HUES48 (cell line): Measurements from ENCODE around the gene CTDSP2.
A peak's percentile ranks its signal among the peaks of the same experiment; 100 is the strongest.

Experiments
- H3K27ac ChIP-seq: one replicate; pipeline ENCODE4 v1.7.0; 2013; ENCODE audit warnings: low read depth, low read length, inconsistent platforms
- H3K27me3 ChIP-seq: 2 replicates; pipeline ENCODE4 v1.6.1; 2013; ENCODE audit warnings: mild to moderate bottlenecking, low read length; ENCODE audit not compliant: control insufficient read depth, insufficient read depth
- H3K36me3 ChIP-seq: 2 replicates; pipeline ENCODE4 v1.6.1; 2013; ENCODE audit warnings: low read length; ENCODE audit not compliant: control insufficient read depth, insufficient read depth
- H3K4me1 ChIP-seq: 2 replicates; pipeline ENCODE4 v1.6.1; 2013; ENCODE audit warnings: mild to moderate bottlenecking, low read length; ENCODE audit not compliant: control insufficient read depth, insufficient read depth
- H3K4me3 ChIP-seq: 2 replicates; pipeline ENCODE4 v1.5.1; 2013; ENCODE audit warnings: mild to moderate bottlenecking, low read depth, low read length
- H3K9ac ChIP-seq: 2 replicates; pipeline ENCODE4 v1.6.1; 2013; ENCODE audit warnings: mild to moderate bottlenecking, low read depth, low read length, moderate library complexity
- H3K9me3 ChIP-seq: 2 replicates; pipeline ENCODE4 v1.6.1; 2013; ENCODE audit warnings: low read length; ENCODE audit not compliant: control insufficient read depth, insufficient read depth

Gene CTDSP2

DNA sequence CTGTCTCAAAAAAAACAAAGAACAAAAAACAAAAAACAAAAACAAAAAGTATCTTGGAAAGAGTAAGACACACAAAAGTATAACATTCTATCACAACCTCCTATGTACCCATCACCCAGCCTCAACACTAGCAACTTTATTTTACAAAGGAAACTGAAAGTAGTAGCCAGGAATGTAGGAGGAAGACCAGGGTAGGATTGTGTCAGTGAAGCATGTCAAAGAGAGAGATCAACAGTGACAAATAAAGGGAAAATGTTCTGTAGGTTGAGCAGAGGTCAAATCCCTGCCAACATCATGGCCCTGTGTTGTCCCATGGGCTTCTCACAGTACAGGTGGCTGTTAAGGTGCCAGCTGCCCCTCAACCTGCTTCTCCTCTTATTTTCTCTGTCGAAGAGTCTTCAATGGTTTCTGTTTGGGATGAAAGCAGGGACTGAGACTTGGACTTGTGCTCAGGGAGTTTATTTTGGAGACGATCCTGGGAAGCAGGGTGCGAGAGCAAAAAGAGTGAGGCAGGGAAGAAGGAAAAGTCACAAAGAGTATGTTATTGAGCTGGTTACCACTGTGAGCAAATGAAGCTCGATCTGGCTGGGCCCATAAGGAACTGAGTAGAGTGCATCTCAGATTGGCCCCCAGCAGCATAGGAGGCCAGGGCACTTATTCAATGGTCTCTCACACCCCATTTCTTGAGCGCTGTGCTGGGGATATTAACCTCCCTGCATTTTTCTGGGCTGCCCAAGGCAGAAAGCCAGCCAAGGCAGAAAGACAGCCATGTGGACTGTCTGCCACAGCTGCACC lies 29.4 kb upstream of the CTDSP2 start:
- no peaks in the 10 kb centered on the region for H3K36me3 ChIP-seq
- no peaks in the 10 kb centered on the region for H3K27me3 ChIP-seq
- H3K9ac ChIP-seq, result no peak overlapping the region
- H3K27ac ChIP-seq, result no peak overlapping the region
- H3K4me1 ChIP-seq, result no peaks in the 10 kb centered on the region
- H3K9me3 ChIP-seq, result no peaks in the 10 kb centered on the region
- no peak overlapping the region for H3K4me3 ChIP-seq

DNA sequence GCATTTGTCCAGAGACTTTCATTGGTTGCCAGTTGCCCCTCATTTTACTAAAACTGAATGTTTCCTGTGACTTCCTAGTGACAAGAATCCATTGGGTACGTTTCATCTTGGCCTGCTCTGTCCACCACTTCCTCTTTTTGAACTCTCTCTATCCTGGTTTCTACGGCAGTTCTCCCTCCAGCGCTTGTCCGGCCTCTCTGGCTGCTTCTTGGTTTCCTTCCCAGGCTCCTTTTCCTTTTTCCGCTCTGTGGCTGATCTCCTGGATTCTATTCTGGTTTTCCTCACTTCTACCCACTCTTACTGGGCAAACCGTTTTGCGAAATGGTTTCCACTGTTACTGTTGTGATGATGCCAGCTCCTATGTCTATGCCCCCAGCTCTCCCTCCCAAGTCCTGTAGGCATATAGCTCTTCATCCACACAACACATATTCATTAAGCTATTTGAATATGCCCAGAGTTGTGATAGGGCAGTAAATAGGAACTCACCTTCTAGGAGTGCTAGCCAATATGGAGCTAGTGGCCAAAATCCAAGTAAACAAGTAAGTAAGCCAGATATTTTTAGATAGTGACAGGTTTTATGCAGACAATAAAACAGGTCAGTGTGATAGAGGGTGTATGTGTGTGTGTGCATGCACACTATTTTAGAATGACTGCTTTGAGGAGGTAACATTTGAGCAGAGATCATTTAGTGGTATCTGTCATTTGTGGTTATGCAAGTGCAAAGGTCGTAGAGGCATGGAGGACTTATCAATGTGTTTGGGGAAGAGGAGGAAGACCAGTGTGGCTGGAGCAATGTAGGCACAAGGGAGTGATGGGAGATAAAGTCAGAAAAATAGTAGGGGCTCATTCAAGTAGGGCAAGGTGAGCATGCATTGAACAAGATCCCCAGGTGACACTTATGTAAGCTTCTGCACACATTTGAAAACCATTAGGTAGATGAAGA lies 27.9 kb upstream of the CTDSP2 start:
- Histone ChIP-seq H3K4me3 (no peak overlapping the region), H3K9me3 (no peaks in the 10 kb centered on the region), H3K36me3 (no peaks in the 10 kb centered on the region), H3K27me3 (no peaks in the 10 kb centered on the region), H3K9ac (no peak overlapping the region), H3K4me1 (0 out of 2 replicates have a peak, but pooled peaks cover under 1% of the 10 kb centered on the region), H3K27ac (no peak overlapping the region)

DNA sequence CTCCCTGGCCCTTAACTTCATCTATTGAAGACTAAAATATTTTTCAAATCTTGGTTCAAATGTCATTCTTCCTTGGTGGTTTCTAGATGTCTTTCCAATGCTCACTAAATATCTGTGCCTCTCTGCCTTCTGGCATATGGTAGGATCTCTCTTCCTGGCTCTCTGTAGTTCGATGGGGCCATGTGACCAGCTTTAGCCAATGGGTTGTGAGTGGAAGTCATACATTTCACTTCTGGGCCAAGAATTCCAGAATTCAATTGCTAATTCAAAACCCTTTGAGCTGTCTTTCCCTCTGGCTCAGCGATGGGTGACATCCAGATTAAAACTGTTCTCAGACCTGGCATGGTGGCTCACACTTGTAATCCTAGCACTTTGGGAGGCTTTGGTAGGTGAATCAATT lies 25.8 kb upstream of the CTDSP2 start:
- Histone ChIP-seq H3K27me3 (no peaks in the 10 kb centered on the region), H3K36me3 (no peaks in the 10 kb centered on the region), H3K27ac (no peak overlapping the region), H3K9me3 (no peaks in the 10 kb centered on the region), H3K4me1 (peaks cover 7% of the 10 kb centered on the region; the same call in 1 of the 2 replicates), H3K9ac (no peak overlapping the region), H3K4me3 (no peak overlapping the region)

DNA sequence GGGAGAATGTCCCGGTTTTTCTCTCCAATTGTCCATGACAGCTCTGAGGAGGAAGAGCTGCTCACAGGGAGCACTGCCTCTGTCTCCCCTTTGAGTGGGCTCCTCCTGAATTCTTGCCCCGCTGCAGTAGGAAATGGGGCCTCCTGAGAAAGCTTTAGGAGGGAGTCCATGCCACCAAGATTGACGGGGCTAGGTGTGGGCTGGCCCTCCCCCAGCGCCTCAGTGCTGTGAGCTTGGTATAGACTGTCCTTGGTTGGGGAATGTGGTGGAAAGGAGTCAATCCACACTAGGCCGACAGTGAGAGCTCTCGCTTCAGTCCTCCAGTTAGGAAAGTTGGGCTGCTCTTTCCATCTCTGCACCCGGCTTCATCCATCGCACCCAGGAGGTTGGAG lies 23.4 kb upstream of the CTDSP2 start:
- H3K4me3 ChIP-seq, result no peak overlapping the region
- H3K27ac ChIP-seq, result no peak overlapping the region
- peaks cover 10% of the 10 kb centered on the region for H3K27me3 ChIP-seq
- no peak overlapping the region for H3K9ac ChIP-seq
- peaks cover 15% of the 10 kb centered on the region for H3K4me1 ChIP-seq
- H3K36me3 ChIP-seq, result no peaks in the 10 kb centered on the region
- H3K9me3 ChIP-seq, result no peaks in the 10 kb centered on the region

DNA sequence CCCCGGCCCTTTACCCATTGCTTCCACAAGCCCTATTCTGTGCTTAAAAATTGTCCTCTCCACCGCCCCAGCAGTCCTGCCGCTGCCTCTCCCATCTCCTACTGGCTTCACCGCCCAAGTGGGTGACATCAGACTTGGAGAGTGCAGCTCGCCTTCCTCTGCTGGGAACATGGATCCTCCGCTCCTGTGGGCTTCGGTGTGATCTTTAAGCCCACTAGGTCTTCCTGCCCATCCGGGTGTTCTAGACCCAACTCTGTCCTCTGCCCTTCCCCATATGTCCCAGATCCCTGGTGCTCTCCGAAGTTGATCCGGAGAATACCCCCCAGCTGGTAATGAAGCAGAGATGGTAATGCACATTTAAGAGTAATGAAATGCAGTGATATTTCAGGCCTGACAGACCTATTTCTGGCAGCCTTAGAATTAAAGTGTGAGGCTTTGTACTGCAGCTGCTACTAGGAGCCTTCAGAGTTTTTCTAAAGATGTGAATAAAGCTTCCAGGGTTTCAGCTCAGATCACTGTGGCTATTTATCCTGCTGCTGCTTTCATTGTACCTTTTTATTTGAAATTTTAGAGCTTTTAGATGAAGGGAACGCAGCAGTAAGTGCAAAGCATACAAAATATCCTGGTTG lies 22.9 kb upstream of the CTDSP2 start:
- H3K4me3 ChIP-seq, result no peak overlapping the region
- no peak overlapping the region for H3K9ac ChIP-seq
- H3K36me3 ChIP-seq, result no peaks in the 10 kb centered on the region
- peaks cover 20% of the 10 kb centered on the region for H3K4me1 ChIP-seq
- peaks cover 15% of the 10 kb centered on the region for H3K27me3 ChIP-seq
- H3K27ac ChIP-seq, result peak overlapping the region; percentile 20
- no peaks in the 10 kb centered on the region for H3K9me3 ChIP-seq

DNA sequence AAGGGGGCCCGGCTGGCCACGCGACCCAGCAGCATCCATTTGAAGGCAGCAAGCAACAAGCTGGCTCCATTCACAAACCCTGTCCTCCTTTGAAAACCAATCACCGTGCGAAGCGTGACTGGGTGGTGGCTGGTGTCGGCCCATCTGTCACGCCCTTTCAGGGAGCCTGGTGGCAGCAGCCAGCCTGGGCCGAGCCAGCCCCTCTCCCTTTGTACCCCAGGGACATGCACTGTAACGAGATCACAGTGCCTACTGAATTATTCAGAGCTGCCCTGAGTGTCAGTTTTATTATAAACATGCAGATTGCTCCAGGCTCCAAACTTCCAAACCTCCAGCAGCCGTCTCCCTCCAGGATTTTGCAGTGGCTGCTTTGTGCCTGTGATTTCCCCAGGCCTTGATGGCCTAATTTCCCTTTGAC lies 22.3 kb upstream of the CTDSP2 start:
- Histone ChIP-seq H3K27me3 (peaks cover 21% of the 10 kb centered on the region), H3K4me1 (peaks cover 23% of the 10 kb centered on the region), H3K4me3 (no peak overlapping the region), H3K27ac (peak overlapping the region; percentile 20), H3K9ac (no peak overlapping the region), H3K36me3 (no peaks in the 10 kb centered on the region), H3K9me3 (no peaks in the 10 kb centered on the region)

DNA sequence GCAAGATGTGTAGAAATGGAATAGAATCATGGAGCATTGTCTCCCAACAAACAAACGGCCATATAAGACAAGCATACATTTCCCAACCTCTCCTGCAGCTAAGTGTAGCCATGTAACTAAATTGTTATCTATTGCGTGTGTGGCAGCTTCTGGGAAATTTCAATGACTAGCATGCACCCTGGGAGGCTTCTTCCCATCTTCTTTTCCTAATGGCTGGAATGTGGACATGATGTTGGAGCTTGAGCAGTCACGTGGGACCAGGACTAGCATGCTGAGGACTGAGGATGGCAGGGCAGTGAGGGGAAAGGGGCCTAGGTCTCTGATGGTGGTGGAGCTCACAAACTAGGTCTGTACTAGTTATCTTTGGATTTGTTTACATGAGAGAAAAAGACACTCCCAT lies 21.7 kb upstream of the CTDSP2 start:
- H3K27ac ChIP-seq, result no peak overlapping the region
- peaks cover 27% of the 10 kb centered on the region for H3K27me3 ChIP-seq
- H3K4me3 ChIP-seq, result no peak overlapping the region
- H3K36me3 ChIP-seq, result no peaks in the 10 kb centered on the region
- no peak overlapping the region for H3K9ac ChIP-seq
- peaks cover 23% of the 10 kb centered on the region for H3K4me1 ChIP-seq
- H3K9me3 ChIP-seq, result no peaks in the 10 kb centered on the region

DNA sequence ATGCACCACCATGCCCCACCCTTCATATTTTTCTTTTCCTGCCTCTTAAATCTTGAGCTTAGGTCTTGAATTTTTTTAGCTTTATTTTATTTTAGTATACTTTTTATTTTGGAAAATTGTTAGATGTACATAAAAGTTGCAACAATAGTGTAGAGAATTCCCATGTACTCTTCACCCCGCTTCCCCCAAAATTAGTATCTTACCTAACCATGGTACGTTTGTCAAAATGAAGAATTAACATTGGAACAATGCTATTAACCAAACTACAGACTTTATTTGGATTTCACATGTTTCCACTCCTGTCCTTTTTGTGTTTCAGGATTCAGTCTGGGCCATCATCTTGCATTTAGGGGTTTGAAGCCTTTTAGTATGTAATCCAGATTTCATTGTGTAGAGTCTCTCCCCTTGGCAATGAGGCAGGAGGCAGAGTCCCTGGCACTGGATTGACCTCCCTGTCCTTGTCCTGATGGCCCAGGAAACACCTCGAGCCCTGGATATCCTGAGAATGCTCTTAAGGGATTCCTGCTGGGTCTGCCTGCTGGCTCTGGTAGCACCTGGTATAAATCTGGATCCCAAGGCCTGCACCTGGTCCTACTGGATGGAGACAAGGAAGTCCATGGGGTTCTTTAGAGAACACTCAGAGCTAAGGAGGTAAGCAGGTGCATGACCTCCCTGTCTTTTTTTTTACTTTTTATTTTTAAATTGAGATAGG lies 19.9 kb upstream of the CTDSP2 start:
- H3K9me3 ChIP-seq, result no peaks in the 10 kb centered on the region
- H3K9ac ChIP-seq, result no peak overlapping the region
- peaks cover 28% of the 10 kb centered on the region for H3K27me3 ChIP-seq
- no peaks in the 10 kb centered on the region for H3K36me3 ChIP-seq
- H3K27ac ChIP-seq, result no peak overlapping the region
- peaks cover 23% of the 10 kb centered on the region for H3K4me1 ChIP-seq
- H3K4me3 ChIP-seq, result no peak overlapping the region

DNA sequence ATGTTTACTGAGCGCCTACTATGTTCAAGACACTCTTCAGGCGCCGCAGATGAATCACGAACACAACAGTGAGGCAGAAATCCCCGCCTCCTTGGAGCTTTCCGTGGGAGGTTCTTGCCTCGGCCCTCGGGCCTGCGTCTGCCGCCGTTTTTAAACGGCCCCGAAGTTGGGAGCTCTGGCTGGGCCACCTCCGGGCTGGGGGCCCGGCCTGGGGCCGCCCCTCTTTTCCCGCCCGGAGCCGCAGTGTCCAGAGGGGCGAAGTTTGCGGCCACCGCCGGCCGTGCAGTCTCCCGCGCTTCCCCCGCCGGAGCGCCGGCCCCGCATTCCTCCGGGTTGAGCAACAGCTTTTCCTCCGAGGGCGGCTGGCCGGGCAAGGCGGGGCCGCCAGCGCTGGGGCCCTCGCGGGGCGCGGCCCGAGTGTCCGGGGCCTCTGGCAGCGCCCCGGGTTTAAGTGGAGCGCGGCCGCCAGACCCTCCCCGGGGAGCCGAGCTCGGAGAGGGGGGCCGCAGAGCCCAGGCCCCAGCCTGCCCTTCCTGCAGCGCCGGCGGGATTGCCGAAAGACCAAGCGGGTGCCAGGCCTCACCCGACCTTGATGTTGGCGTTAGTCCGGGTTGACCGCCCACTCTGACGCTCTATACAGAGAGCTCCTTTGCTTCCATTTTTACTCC lies 18.7 kb upstream of the CTDSP2 start:
- Histone ChIP-seq H3K4me3 (peak overlapping the region; percentile 57), H3K9ac (peak overlapping the region; percentile 38; the same call in 1 of the 2 replicates), H3K9me3 (no peaks in the 10 kb centered on the region), H3K27ac (peak overlapping the region; percentile 33), H3K36me3 (no peaks in the 10 kb centered on the region), H3K4me1 (peaks cover 23% of the 10 kb centered on the region), H3K27me3 (peaks cover 28% of the 10 kb centered on the region)
